ENCODE data around the gene LAMTOR4.

The LAMTOR4 gene

DNA sequence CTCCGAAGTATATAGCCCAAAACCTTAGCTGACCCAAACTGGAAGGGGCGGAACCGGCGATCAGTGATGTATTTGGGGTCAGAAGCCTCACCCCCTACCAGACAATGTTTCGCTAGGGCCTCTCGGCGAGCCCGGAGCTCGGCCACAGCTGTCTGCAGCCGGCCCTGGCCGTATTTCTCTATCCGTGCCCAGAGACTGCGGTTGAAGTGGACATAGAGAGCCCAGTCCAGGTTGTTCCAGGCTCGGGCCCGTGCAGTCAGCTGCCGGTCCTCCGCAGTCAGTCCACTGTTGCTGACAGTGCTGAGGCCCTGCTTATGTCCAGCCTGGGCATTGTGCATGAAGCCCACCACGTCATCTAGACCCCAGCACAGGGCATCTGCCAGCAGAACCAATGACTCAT is 11.3 kb downstream of the LAMTOR4 start:
- no peak overlapping the region for H3K4me3 ChIP-seq (ENCODE audit: low read depth, low read length)
- TF ChIP-seq, protein P1, sequence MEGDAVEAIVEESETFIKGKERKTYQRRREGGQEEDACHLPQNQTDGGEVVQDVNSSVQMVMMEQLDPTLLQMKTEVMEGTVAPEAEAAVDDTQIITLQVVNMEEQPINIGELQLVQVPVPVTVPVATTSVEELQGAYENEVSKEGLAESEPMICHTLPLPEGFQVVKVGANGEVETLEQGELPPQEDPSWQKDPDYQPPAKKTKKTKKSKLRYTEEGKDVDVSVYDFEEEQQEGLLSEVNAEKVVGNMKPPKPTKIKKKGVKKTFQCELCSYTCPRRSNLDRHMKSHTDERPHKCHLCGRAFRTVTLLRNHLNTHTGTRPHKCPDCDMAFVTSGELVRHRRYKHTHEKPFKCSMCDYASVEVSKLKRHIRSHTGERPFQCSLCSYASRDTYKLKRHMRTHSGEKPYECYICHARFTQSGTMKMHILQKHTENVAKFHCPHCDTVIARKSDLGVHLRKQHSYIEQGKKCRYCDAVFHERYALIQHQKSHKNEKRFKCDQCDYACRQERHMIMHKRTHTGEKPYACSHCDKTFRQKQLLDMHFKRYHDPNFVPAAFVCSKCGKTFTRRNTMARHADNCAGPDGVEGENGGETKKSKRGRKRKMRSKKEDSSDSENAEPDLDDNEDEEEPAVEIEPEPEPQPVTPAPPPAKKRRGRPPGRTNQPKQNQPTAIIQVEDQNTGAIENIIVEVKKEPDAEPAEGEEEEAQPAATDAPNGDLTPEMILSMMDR (IDR thresholded peaks at IDR 0.05; ENCODE audit: control insufficient read depth, extremely low read depth, insufficient read depth), result no peak
- DNase-seq (ENCODE audit: low read depth), result no peak

DNA sequence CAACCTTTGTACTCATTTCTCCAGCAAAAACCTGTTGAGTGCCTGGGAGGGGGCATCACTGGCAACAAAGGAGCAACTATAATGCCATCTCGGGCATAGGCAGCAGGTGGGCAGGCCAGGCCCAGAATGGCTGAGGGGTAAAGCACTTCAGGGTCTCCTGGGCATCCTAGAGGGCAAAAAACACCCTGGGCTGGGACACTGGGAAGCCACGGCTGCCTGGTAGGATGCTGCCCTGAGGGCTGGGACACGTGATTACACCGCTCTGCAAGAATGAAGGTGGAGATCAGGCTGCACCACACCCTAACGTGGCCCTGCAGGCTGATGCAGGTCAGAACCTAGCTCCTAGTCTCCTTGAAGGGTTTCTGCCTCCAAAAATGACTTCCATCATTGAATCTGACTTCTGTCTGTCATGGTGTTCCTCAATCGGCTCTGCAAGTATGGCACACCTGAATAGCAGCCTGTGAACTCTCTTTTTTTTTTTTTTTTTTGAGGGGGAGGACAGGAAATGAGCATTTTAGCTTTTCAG is 14.4 kb downstream of the LAMTOR4 start:
- DNase-seq (ENCODE audit: low read depth), result no peak
- TF ChIP-seq, protein P1 (IDR thresholded peaks at IDR 0.05; ENCODE audit: control insufficient read depth, extremely low read depth, insufficient read depth), result no peak
- no peak overlapping the region for H3K4me3 ChIP-seq (ENCODE audit: low read depth, low read length)

DNA sequence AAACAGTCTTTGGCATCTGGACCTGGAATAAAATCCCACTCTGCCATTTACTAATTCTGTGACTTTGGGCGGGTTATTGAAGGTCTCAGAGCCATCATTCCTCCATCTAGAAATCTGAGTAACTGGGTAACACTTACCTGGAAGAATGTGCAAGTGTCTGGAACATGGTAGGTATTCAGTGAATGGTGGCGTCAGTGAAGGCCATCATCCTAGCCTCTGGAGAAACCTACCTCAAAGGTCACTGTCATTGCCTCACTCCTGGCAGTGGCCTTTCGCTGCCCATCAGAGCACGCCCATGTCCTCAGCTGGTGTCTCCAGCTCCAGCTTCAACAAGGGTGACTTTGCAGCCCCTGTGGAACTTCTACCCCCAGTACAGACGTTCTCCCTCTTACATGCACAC is 15.2 kb downstream of the LAMTOR4 start:
- DNase-seq (ENCODE audit: low read depth), result no peak
- TF ChIP-seq, protein P1 (IDR thresholded peaks at IDR 0.05; ENCODE audit: control insufficient read depth, extremely low read depth, insufficient read depth), result no peak
- H3K4me3 ChIP-seq (ENCODE audit: low read depth, low read length), result no peak overlapping the region

DNA sequence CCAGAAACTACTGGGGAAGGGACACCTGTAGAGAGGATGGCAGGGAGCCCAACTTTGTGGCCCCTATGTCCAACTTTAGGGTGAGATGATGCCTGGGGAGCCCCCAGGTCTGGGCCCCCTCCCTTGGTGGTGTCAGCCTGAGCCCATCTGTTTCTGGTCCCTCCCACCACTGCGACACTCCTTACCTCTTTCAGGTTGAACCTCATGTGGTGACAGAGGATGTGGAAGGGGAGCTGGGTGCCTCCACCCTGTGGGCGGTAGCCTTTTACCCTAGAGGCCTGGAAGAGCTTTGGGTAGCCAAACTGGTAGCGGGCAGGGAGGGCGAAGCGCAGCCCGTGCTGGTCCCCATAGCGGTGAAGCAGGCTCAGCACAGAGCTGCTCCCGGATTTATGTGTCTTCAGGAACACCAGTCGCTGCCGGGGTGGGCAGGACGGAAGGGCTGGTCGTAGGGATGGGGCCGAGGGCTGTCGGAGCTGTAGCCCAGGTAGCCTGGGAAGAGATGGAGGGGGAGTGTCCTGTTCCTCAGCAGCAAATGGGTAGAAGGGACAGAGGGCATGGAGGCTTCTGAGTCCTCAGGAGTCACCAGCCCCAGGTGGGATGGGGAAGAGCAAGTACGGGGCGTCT is 17.7 kb downstream of the LAMTOR4 start:
- DNase-seq (ENCODE audit: low read depth), result no peak
- TF ChIP-seq, protein P1 (IDR thresholded peaks at IDR 0.05; ENCODE audit: control insufficient read depth, extremely low read depth, insufficient read depth), result no peak
- no peak overlapping the region for H3K4me3 ChIP-seq (ENCODE audit: low read depth, low read length)

DNA sequence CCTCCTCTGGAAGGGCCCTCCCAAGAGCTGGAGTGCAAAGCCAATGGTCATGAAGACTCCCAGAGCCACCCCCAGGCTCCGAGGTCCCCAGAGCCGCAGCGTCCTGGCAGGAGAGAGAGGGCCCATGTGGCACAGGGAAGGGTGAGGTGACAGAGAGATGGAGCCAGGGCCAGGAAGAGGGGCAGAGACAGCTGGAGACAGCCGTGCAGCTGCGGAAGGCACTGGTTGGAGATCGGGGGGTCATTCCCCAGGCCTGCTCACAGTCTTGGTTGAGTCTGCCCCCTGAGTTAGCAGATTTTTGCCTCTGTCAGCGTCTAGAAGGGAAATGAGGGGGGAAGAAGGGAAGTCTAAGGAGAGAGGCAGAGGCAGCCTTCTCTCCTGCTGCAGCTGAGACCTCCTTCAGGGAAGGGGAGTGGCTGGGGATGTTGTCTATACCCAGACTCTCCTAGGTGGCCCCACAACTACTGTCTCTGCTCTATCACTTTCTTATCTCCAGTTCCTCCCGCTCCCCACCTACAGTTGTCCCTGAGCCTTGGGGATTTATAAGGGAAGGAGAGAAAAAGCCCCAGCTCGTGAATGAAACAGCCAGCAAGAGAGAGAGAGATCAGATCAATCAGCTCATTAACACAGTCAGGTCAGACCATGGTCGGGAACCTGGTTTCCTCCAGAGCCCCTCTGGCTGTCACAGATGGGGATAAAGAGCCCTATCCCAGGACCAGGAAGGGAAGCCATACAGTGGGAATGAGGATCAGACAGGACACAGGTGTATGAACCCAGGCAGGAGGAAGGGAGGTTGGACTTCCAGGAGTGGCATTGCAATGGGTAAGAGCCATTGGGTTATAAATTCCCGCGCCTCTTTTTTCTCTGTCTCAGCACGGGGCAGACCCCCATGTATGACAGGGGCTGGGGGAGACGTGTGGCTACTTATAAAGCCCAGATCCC is 18.5 kb downstream of the LAMTOR4 start:
- H3K4me3 ChIP-seq (ENCODE audit: low read depth, low read length), result no peak overlapping the region
- TF ChIP-seq, protein P1 (IDR thresholded peaks at IDR 0.05; ENCODE audit: control insufficient read depth, extremely low read depth, insufficient read depth), result no peak
- no peak for DNase-seq (ENCODE audit: low read depth)

DNA sequence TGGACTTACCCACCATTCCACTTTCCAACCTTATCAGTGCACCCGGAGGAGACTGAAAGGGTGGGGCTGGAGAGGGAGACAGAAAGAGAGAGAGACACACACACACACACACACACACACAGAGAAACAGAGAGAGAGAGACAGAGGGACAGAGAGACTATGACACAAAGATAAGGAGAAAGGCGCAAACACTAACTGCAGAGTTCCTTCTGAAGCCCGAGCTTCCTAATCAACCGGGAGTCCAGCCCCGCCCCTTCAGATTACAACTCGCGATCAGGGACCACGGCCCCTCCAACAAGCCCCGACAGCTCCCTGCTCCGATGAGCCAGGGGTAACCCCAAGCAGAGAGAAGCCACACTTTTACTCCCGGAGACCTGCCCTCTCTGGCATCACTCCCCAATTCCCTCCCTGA is 19.2 kb downstream of the LAMTOR4 start:
- TF ChIP-seq, protein P1 (IDR thresholded peaks at IDR 0.05; ENCODE audit: control insufficient read depth, extremely low read depth, insufficient read depth), result no peak
- no peak overlapping the region for H3K4me3 ChIP-seq (ENCODE audit: low read depth, low read length)
- no peak for DNase-seq (ENCODE audit: low read depth)
